HepG2 (cell line): ENCODE results near the gene MS4A10. TPM values are rescaled to one million over a fixed set of nuclear protein-coding genes. Genes with fewer than 3 reads are reported as not detected.

Experiments
- AGO1 ChIP-seq: fragments of 200-400 bp; formaldehyde crosslinking; IDR thresholded peaks from 2 replicates; pipeline ENCODE4 v1.6.1; 2017; ENCODE audit warnings: mild to moderate bottlenecking, low read depth, low read length, moderate library complexity; ENCODE audit not compliant: poor library complexity, severe bottlenecking
- ATF7-NPFF ChIP-seq: sonication (generic); formaldehyde crosslinking; IDR thresholded peaks from 2 replicates; pipeline ENCODE4 v1.8.1; 2023; ENCODE audit warnings: mild to moderate bottlenecking, low read depth, missing genetic modification reagents, moderate library complexity
- CREB1 ChIP-seq, 2 experiments: fragments of 450-650 bp in 1 of 2; IDR thresholded peaks; 2 replicates each; pipeline ENCODE4 v1.6.1; 2016 to 2017; ENCODE audit warnings: control low read depth in 1 of 2, mild to moderate bottlenecking in 1 of 2, missing compliant biosample characterization in 1 of 2, missing genetic modification characterization in 1 of 2
- CREM ChIP-seq, 2 experiments: sonication (generic) in 1 of 2; formaldehyde crosslinking in 1 of 2; IDR thresholded peaks; 2 replicates each; pipeline versions ENCODE4 v1.4.0 to v1.6.1; 2016 to 2020; ENCODE audit warnings: antibody characterized with exemption in 1 of 2, mild to moderate bottlenecking in 1 of 2, missing genetic modification reagents in 1 of 2
- GPBP1L1 ChIP-seq: sonication (generic); formaldehyde crosslinking; IDR thresholded peaks from 2 replicates; pipeline ENCODE4 v1.5.0; 2020; ENCODE audit warnings: mild to moderate bottlenecking, missing genetic modification reagents
- HNRNPH1 ChIP-seq: fragments of 200-400 bp; formaldehyde crosslinking; optimal IDR thresholded peaks from 2 replicates; pipeline ENCODE3; 2017; ENCODE audit warnings: mild to moderate bottlenecking, low read depth, low read length
- IKZF1 ChIP-seq: fragments of 450-650 bp; IDR thresholded peaks from 2 replicates; pipeline ENCODE4 v1.7.1; 2016
- JUND ChIP-seq: sonication (generic); formaldehyde crosslinking; IDR thresholded peaks from 2 replicates; pipeline ENCODE4 v1.8.0; 2022; ENCODE audit warnings: mild to moderate bottlenecking, missing genetic modification reagents
- MEIS2 ChIP-seq: sonication (generic); formaldehyde crosslinking; IDR thresholded peaks from 2 replicates; pipeline ENCODE4 v1.9.0; 2021; ENCODE audit warnings: mild to moderate bottlenecking, missing genetic modification reagents
- PCBP1 ChIP-seq: fragments of 200-400 bp; formaldehyde crosslinking; IDR thresholded peaks from 2 replicates; pipeline ENCODE4 v1.6.1; 2017; ENCODE audit warnings: mild to moderate bottlenecking, low read depth, low read length, borderline replicate concordance
- PHB2 ChIP-seq: fragments of 450-650 bp; IDR thresholded peaks from 2 replicates; pipeline ENCODE4 v1.6.1; 2018; ENCODE audit not compliant: partially characterized antibody
- STAG1 ChIP-seq: sonication (generic); formaldehyde crosslinking; IDR thresholded peaks from 2 replicates; pipeline ENCODE4 v1.4.0; 2020; ENCODE audit warnings: missing genetic modification reagents
- SYNCRIP ChIP-seq: fragments of 200-400 bp; formaldehyde crosslinking; IDR thresholded peaks from 2 replicates; pipeline ENCODE4 v1.6.1; 2018; ENCODE audit warnings: mild to moderate bottlenecking, low read depth, low read length; ENCODE audit not compliant: insufficient read depth
- TARDBP ChIP-seq: sonication (generic); formaldehyde crosslinking; IDR thresholded peaks from 2 replicates; pipeline ENCODE4 v1.8.0; 2022; ENCODE audit warnings: mild to moderate bottlenecking, missing genetic modification reagents
- TGIF2 ChIP-seq: IDR thresholded peaks from 2 replicates; pipeline ENCODE4 v1.6.1; 2016; ENCODE audit warnings: control low read depth, missing compliant biosample characterization
- TSC22D2 ChIP-seq: sonication (generic); formaldehyde crosslinking; IDR thresholded peaks from 2 replicates; pipeline ENCODE4 v1.5.1; 2020; ENCODE audit warnings: missing genetic modification reagents, mild to moderate bottlenecking, borderline replicate concordance
- WIZ ChIP-seq: sonication (generic); formaldehyde crosslinking; IDR thresholded peaks from 2 replicates; pipeline ENCODE4 v1.5.1; 2020; ENCODE audit warnings: mild to moderate bottlenecking, missing genetic modification reagents
- ZBTB21 ChIP-seq: sonication (generic); formaldehyde crosslinking; IDR thresholded peaks from 2 replicates; pipeline ENCODE4 v1.4.0; 2020; ENCODE audit warnings: missing genetic modification reagents
- ZNF142 ChIP-seq: sonication (generic); formaldehyde crosslinking; IDR thresholded peaks from 2 replicates; pipeline ENCODE4 v1.4.0; 2020; ENCODE audit warnings: missing genetic modification reagents
- ZNF746 ChIP-seq: sonication (generic); formaldehyde crosslinking; IDR thresholded peaks from 2 replicates; pipeline ENCODE4 v1.8.0; 2022; ENCODE audit warnings: mild to moderate bottlenecking, missing genetic modification reagents
- ZNF766 ChIP-seq: sonication (generic); formaldehyde crosslinking; IDR thresholded peaks from 2 replicates; pipeline ENCODE4 v1.5.0; 2020; ENCODE audit warnings: missing genetic modification reagents, borderline replicate concordance
- polyA plus RNA-seq, 8 experiments: library from polyadenylated mRNA; depleted of rRNA in 3 of 8; stranded (reverse) in 7 of 8; unstranded in 1 of 8; fragments of >200 nt; fragmentation: Illumina TruSeq in 4 of 8; extraction: Trizol in 4 of 8; gene quantifications; 2 replicates each; pipeline versions ENCODE4 v1.2.1 to v1.2.3, GENCODE V29; 2011 to 2016; ENCODE audit warnings: low read depth in 4 of 8, missing spikeins in 1 of 8, mixed read lengths in 1 of 8; ENCODE audit not compliant: insufficient read depth in 1 of 8
- total RNA-seq, 5 experiments: library from RNA; depleted of rRNA; stranded (reverse); fragments of >200 nt; fragmentation: Illumina TruSeq; extraction: Trizol; gene quantifications; 2 replicates each; pipeline ENCODE4 v1.2.3, GENCODE V29; 2016; ENCODE audit warnings: low read depth in 1 of 5

Gene MS4A10
- total and polyA plus RNA-seq, 2 of the 13 experiments (the other 11 are each of a cell fraction or from before 2014, with no cell fraction given), result not detected

DNA sequence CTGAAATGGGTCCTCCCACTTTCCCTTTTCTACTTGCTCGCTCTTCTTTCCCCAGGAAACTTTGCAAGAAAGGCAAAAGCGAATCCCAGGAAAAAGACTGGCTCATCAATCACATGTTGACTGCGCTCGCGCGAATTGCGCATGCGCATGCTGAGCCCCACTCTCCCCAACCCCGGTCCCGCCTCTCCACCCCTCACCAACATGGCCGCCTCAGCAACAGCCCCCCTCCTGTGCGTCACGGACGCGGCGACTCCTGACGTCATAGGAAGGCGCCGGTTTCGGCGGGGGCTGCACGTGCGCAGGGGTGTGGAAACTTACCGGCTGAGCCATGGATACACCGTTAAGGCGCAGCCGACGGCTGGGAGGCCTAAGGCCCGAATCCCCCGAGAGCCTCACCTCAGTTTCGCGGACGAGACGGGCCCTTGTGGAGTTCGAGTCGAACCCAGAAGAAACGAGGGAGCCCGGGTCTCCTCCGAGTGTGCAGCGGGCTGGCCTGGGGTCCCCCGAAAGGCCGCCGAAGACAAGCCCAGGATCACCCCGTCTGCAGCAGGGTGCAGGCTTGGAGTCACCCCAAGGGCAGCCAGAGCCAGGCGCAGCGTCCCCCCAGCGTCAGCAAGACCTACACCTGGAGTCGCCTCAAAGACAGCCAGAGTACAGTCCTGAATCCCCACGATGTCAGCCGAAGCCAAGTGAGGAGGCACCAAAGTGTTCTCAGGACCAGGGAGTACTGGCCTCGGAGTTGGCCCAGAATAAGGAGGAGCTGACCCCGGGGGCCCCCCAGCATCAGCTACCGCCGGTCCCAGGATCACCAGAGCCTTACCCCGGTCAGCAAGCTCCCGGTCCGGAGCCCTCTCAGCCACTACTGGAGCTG is 56.9 kb downstream of the MS4A10 start, which contains the start of gene CCDC86 (continued):
- TF ChIP-seq PCBP1, result peak; percentile 86; the same call in 1 of the 2 replicates
- TF ChIP-seq PHB2, result no peak
- peak; percentile 93 for TF ChIP-seq ZNF746
- TF ChIP-seq TSC22D2, result peak; percentile 87; the same call in 1 of the 2 replicates
- TF ChIP-seq JUND (CRISPR knock-in tag), result 0 out of 2 replicates have a peak, but pooled peaks have one; percentile 46
- TF ChIP-seq ATF7-NPFF (CRISPR knock-in tag), result no peak; the same call in none of the 2 replicates
- no peak for TF ChIP-seq ZNF766 (CRISPR knock-in tag)
- no peak for TF ChIP-seq HNRNPH1
- no peak for TF ChIP-seq SYNCRIP
- TF ChIP-seq CREB1 (IDR thresholded peaks at IDR 0.05), result peak; percentile 100
- TF ChIP-seq CREB1 (CRISPR knock-in tag; IDR thresholded peaks at IDR 0.05), result peak; percentile 100
- TF ChIP-seq CREM (IDR thresholded peaks at IDR 0.05), result peak; percentile 100
- peak; percentile 100 for TF ChIP-seq CREM (CRISPR knock-in tag; IDR thresholded peaks at IDR 0.05)
- peak; percentile 98 for TF ChIP-seq TGIF2 (CRISPR knock-in tag)
- no peak for TF ChIP-seq STAG1 (CRISPR knock-in tag)
- no peak for TF ChIP-seq GPBP1L1 (CRISPR knock-in tag)
- TF ChIP-seq ZNF142 (CRISPR knock-in tag), result no peak
- peak; percentile 99 for TF ChIP-seq ZBTB21 (CRISPR knock-in tag)
- TF ChIP-seq TARDBP (CRISPR knock-in tag), result peak; percentile 86
- TF ChIP-seq WIZ (CRISPR knock-in tag), result no peak; the same call in 1 of the 2 replicates
- no peak for TF ChIP-seq IKZF1
- no peak for TF ChIP-seq AGO1
- peak; percentile 82; the same call in 1 of the 2 replicates for TF ChIP-seq MEIS2 (CRISPR knock-in tag)
